Measurements from ENCODE around the gene INS. TPM values are rescaled to one million over a fixed set of nuclear protein-coding genes. Genes with fewer than 3 reads are reported as not detected.

Gene INS
- total RNA-seq (2021), result not detected in 2 replicates
- not detected for Bru-seq, nascent RNA
- not detected for BruChase-seq, experiment 1, labeled RNA remaining after a 2-hour chase
- BruChase-seq, experiment 2, labeled RNA remaining after a 6-hour chase, result not detected
- long read RNA-seq, result 0 reads

DNA sequence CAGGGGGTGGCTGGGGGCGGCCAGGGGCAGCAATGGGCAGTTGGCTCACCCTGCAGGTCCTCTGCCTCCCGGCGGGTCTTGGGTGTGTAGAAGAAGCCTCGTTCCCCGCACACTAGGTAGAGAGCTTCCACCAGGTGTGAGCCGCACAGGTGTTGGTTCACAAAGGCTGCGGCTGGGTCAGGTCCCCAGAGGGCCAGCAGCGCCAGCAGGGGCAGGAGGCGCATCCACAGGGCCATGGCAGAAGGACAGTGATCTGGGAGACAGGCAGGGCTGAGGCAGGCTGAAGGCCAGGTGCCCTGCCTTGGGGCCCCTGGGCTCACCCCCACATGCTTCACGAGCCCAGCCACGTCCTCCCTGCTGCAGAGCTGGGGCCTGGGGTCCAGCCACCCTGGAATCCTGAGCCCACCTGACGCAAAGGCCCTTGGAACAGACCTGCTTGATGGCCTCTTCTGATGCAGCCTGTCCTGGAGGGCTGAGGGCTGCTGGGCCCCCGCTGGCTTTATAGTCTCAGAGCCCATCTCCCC, at the start of gene INS:
TSS of gene INS (minus strand) at position 474 of the 524 bp plus-strand sequence. CDS start at position 236, 238 bp downstream.
- intact Hi-C loops (cut with micrococcal nuclease; ENCODE audit: unreplicated experiment), result no loop called here
- no peak for TF ChIP-seq EZH2 (IDR thresholded peaks at IDR 0.05; ENCODE audit: borderline replicate concordance, low read depth, low read length, poor library complexity, severe bottlenecking)
- TF ChIP-seq, protein P1, sequence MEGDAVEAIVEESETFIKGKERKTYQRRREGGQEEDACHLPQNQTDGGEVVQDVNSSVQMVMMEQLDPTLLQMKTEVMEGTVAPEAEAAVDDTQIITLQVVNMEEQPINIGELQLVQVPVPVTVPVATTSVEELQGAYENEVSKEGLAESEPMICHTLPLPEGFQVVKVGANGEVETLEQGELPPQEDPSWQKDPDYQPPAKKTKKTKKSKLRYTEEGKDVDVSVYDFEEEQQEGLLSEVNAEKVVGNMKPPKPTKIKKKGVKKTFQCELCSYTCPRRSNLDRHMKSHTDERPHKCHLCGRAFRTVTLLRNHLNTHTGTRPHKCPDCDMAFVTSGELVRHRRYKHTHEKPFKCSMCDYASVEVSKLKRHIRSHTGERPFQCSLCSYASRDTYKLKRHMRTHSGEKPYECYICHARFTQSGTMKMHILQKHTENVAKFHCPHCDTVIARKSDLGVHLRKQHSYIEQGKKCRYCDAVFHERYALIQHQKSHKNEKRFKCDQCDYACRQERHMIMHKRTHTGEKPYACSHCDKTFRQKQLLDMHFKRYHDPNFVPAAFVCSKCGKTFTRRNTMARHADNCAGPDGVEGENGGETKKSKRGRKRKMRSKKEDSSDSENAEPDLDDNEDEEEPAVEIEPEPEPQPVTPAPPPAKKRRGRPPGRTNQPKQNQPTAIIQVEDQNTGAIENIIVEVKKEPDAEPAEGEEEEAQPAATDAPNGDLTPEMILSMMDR (conservative IDR thresholded peaks at IDR 0.05; ENCODE audit: low read depth, low read length), result no peak
- ChIA-PET CTCF (no interaction called here), POLR2A (ENCODE audit: low non-redundant PET) (no interaction called here)
- no peaks in the 10 kb centered on the region for H3K27me3 ChIP-seq (replicated peaks; ENCODE audit: insufficient read depth, low read depth, low read length, poor library complexity)
- no TSS peak for BruUV-seq (replicated peaks)
- no peak within 1 kb of the TSS for H3K27ac ChIP-seq (ENCODE audit: low read depth, low read length, poor library complexity, severe bottlenecking)
- no peaks in the 10 kb centered on the region for H3K9me3 ChIP-seq (ENCODE audit: low read depth, low read length, poor library complexity, severe bottlenecking)
- no peak within 1 kb of the TSS for H3K4me3 ChIP-seq (ENCODE audit: low read depth, low read length, poor library complexity, severe bottlenecking)
- no peaks in the 10 kb centered on the region for H3K36me3 ChIP-seq (ENCODE audit: insufficient read depth, low read length, poor library complexity, severe bottlenecking)
- H3K4me1 ChIP-seq (ENCODE audit: insufficient read depth, low read length, poor library complexity, severe bottlenecking), result no peaks in the 10 kb centered on the region
- no peak for DNase-seq (ENCODE audit: low spot score)

DNA sequence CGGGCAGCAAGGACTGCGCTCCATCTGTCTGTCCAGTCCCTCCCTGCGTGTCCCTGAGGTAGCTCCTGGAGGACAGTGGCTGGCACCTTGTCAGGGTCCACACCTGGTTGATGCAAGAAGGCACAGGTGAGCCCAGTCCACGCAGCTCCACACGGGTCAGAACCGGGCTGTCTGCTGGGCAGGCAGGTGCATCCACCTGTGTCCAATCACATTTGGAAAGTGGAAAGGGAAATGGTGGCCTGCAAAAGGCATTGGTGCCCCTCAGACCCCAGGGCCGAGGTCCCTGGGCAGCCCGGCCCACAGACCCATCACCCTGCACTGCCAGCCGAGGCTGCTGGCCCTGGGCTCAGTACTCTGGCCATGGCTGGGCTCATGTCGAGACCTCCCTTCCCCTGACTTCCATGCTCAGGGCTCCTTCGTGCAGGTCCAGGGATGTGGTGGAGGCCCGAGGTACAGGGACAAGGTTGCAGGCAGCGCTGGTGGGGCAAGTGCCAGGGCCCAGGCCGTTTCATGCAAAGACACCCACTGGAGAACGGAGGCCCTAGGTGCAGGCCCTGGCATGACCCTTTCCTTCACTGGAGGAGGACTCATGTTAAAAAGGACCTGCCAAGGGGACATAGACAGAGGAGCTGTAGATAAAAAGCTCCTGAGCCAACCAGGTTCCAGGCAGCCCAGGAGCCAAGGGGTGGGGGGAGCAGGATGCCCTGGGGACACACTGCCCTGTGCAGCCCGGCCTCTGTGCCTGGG, 49.5 kb upstream of the INS start:
- DNase-seq (ENCODE audit: low spot score), result no peak
- no peak overlapping the region for H3K27ac ChIP-seq (ENCODE audit: low read depth, low read length, poor library complexity, severe bottlenecking)
- CTCF ChIA-PET, result no interaction called here
- no peak for TF ChIP-seq EZH2 (IDR thresholded peaks at IDR 0.05; ENCODE audit: borderline replicate concordance, low read depth, low read length, poor library complexity, severe bottlenecking)
- TF ChIP-seq, protein P1 (conservative IDR thresholded peaks at IDR 0.05; ENCODE audit: low read depth, low read length), result no peak
- no peaks in the 10 kb centered on the region for H3K27me3 ChIP-seq (replicated peaks; ENCODE audit: insufficient read depth, low read depth, low read length, poor library complexity)
- intact Hi-C loops (cut with micrococcal nuclease; ENCODE audit: unreplicated experiment), result no loop called here
- no peaks in the 10 kb centered on the region for H3K9me3 ChIP-seq (ENCODE audit: low read depth, low read length, poor library complexity, severe bottlenecking)
- no TSS peak for BruUV-seq (replicated peaks)
- POLR2A ChIA-PET (ENCODE audit: low non-redundant PET), result no interaction called here
- no peak overlapping the region for H3K4me3 ChIP-seq (ENCODE audit: low read depth, low read length, poor library complexity, severe bottlenecking)
- no peaks in the 10 kb centered on the region for H3K36me3 ChIP-seq (ENCODE audit: insufficient read depth, low read length, poor library complexity, severe bottlenecking)
- H3K4me1 ChIP-seq (ENCODE audit: insufficient read depth, low read length, poor library complexity, severe bottlenecking), result peaks cover 3% of the 10 kb centered on the region

DNA sequence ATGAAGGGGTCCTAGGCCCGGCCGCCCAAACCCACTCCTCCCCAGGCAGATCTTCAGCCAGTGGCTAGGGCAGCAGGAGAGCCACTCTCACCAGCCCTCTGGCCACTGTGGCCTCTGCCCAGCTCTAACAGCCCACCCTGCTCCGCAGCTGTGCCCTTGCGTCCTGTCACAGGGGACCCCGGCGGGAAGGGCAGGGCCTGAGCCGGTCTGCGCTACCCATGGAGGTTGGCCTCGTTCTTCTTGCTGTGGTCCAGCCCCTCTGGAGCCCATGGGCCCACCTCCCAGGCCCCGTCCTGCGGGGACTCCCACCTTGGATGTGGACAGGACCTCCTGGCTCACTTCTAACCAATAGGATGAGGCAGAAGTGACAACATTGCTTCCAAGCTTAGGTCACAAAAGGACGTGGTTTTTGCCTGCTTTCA, 48.9 kb upstream of the INS start:
- no peak for DNase-seq (ENCODE audit: low spot score)
- H3K4me1 ChIP-seq (ENCODE audit: insufficient read depth, low read length, poor library complexity, severe bottlenecking), result peaks cover 3% of the 10 kb centered on the region
- H3K9me3 ChIP-seq (ENCODE audit: low read depth, low read length, poor library complexity, severe bottlenecking), result no peaks in the 10 kb centered on the region
- ChIA-PET CTCF (no interaction called here), POLR2A (ENCODE audit: low non-redundant PET) (no interaction called here)
- no peak overlapping the region for H3K4me3 ChIP-seq (ENCODE audit: low read depth, low read length, poor library complexity, severe bottlenecking)
- H3K27me3 ChIP-seq (replicated peaks; ENCODE audit: insufficient read depth, low read depth, low read length, poor library complexity), result no peaks in the 10 kb centered on the region
- TF ChIP-seq, protein P1 (conservative IDR thresholded peaks at IDR 0.05; ENCODE audit: low read depth, low read length), result no peak
- no peak for TF ChIP-seq EZH2 (IDR thresholded peaks at IDR 0.05; ENCODE audit: borderline replicate concordance, low read depth, low read length, poor library complexity, severe bottlenecking)
- no peaks in the 10 kb centered on the region for H3K36me3 ChIP-seq (ENCODE audit: insufficient read depth, low read length, poor library complexity, severe bottlenecking)
- no TSS peak for BruUV-seq (replicated peaks)
- intact Hi-C loops (cut with micrococcal nuclease; ENCODE audit: unreplicated experiment), result no loop called here
- no peak overlapping the region for H3K27ac ChIP-seq (ENCODE audit: low read depth, low read length, poor library complexity, severe bottlenecking)
